Hepatocyte (in vitro differentiated cells): ENCODE results near the gene NPIPA5. TPM values are rescaled to one million over a fixed set of nuclear protein-coding genes. Genes with fewer than 3 reads are reported as not detected.

Source experiments
- polyA plus RNA-seq: library from polyadenylated mRNA; unstranded; fragments of >200 nt; fragmentation: Nextera tagmentation; extraction: Ambion mirVana; gene quantifications from 2 replicates; pipeline ENCODE4 v1.2.1, GENCODE V29; 2016
- total RNA-seq: library from RNA; depleted of rRNA; stranded (reverse); fragments of >200 nt; gene quantifications from 2 replicates; pipeline ENCODE4 v1.2.3, GENCODE V29; 2014

Gene NPIPA5
- total and polyA plus RNA-seq, 2 experiments from 2014 or later, result 0.77 TPM; not detected in 1

Other genes with a start within 250 kb of the NPIPA5 start
- 2.1 and 2.6 TPM in 2 replicates for gene MPV17L, start 17.5 kb upstream of the NPIPA5 start, total RNA-seq
- 0.46 and 0.51 TPM in 2 replicates for gene MPV17L, start 17.5 kb upstream of the NPIPA5 start, polyA plus RNA-seq
- 5.9 and 10.3 TPM in 2 replicates for gene BMERB1, start 56.3 kb upstream of the NPIPA5 start, total RNA-seq
- gene BMERB1, start 56.3 kb upstream of the NPIPA5 start, polyA plus RNA-seq, result 5.9 and 7.3 TPM in 2 replicates